Activated effector memory CD4-positive, alpha-beta T cell treated with Interleukin-2 at 50 U/mL for 16 hours (primary cell): Measurements from ENCODE around the gene ITGA6.
A peak's percentile ranks its signal among the peaks of the same experiment; 100 is the strongest.

Experiments
- DNase-seq: peaks from one replicate; pipeline ENCODE4 v3.0.0-alpha.2; 2020

The ITGA6 gene

GRCh38 chr2:172470958-172471922, 43.9 kb downstream of the ITGA6 start:
- no peak for DNase-seq

- DNase-seq = no peak
Observed at GRCh38 chr2:172472446-172473033, 45.2 kb downstream of the ITGA6 start.

- no peak for DNase-seq
Observed at GRCh38 chr2:172473167-172473566, 45.8 kb downstream of the ITGA6 start.

GRCh38 chr2:172478353-172478752, 51.0 kb downstream of the ITGA6 start:
- DNase-seq = no peak

- DNase-seq = no peak
Observed at GRCh38 chr2:172480301-172481218, 53.2 kb downstream of the ITGA6 start.

- DNase-seq = no peak
Observed at GRCh38 chr2:172481507-172482262, 54.3 kb downstream of the ITGA6 start.

GRCh38 chr2:172484253-172484652, 56.9 kb downstream of the ITGA6 start:
- no peak for DNase-seq

GRCh38 chr2:172484706-172485105, 57.3 kb downstream of the ITGA6 start:
- DNase-seq = no peak

GRCh38 chr2:172488556-172488955, 61.2 kb downstream of the ITGA6 start:
- DNase-seq = no peak

GRCh38 chr2:172489681-172490080, 62.3 kb downstream of the ITGA6 start:
- no peak for DNase-seq

- DNase-seq = peak; percentile 17
Observed at GRCh38 chr2:172496160-172496608, 68.8 kb downstream of the ITGA6 start.

- no peak for DNase-seq
Observed at GRCh38 chr2:172507199-172507598, 79.8 kb downstream of the ITGA6 start.

GRCh38 chr2:172510088-172510487, 82.7 kb downstream of the ITGA6 start:
- DNase-seq = no peak

- no peak for DNase-seq
Observed at GRCh38 chr2:172510548-172510947, 83.2 kb downstream of the ITGA6 start.

GRCh38 chr2:172512810-172513523, 85.6 kb downstream of the ITGA6 start:
- DNase-seq = no peak

- DNase-seq = no peak
Observed at GRCh38 chr2:172513524-172513900, 86.1 kb downstream of the ITGA6 start.

- no peak for DNase-seq
Observed at GRCh38 chr2:172513935-172514586, 86.7 kb downstream of the ITGA6 start.

GRCh38 chr2:172516299-172516698, 88.9 kb downstream of the ITGA6 start:
- no peak for DNase-seq

GRCh38 chr2:172518995-172519394, 91.6 kb downstream of the ITGA6 start:
- DNase-seq = no peak

- no peak for DNase-seq
Observed at GRCh38 chr2:172525601-172526000, 98.2 kb downstream of the ITGA6 start.

- no peak for DNase-seq
Observed at GRCh38 chr2:172531309-172531708, 103.9 kb downstream of the ITGA6 start.
